SK-N-SH treated with all-trans-retinoic acid at 6 μM for 48 hours (cell line): ENCODE data around the gene CENPB.

ENCODE experiments used
- ATAC-seq: fragments of 200-7000 bp; cut with Tn5 transposase; 3 replicates; pipeline ENCODE4 v1.9.1; 2020; ENCODE audit warnings: mild to moderate bottlenecking, moderate library complexity
- ARNTL ChIP-seq: fragments of 450-650 bp; formaldehyde crosslinking; IDR thresholded peaks from 2 replicates; pipeline ENCODE4 v1.5.0; 2020; ENCODE audit warnings: low read depth, mild to moderate bottlenecking, moderate library complexity, borderline replicate concordance
- BACH2 ChIP-seq: fragments of 250-450 bp; sonication (Bioruptor Pico); IDR thresholded peaks from 2 replicates; pipeline ENCODE4 v1.9.0; 2021; ENCODE audit warnings: mild to moderate bottlenecking, borderline replicate concordance
- CSDC2 ChIP-seq: fragments of 250-450 bp; sonication (Bioruptor Pico); IDR thresholded peaks from 2 replicates; pipeline ENCODE4 v1.5.0; 2020; ENCODE audit warnings: mild to moderate bottlenecking, moderate library complexity
- CSRNP3 ChIP-seq: fragments of 250-450 bp; sonication (Bioruptor Pico); IDR thresholded peaks from 2 replicates; pipeline ENCODE4 v1.5.1; 2021; ENCODE audit warnings: mild to moderate bottlenecking, moderate library complexity
- ESRRG ChIP-seq: fragments of 250-450 bp; sonication (Bioruptor Pico); IDR thresholded peaks from 2 replicates; pipeline ENCODE4 v1.6.1; 2021; ENCODE audit warnings: mild to moderate bottlenecking
- GLIS3 ChIP-seq: fragments of 250-450 bp; sonication (Bioruptor Pico); IDR thresholded peaks from 2 replicates; pipeline ENCODE4 v1.5.0; 2020; ENCODE audit warnings: mild to moderate bottlenecking, moderate library complexity
- ISL1 ChIP-seq: fragments of 250-450 bp; sonication (Bioruptor Pico); IDR thresholded peaks from 2 replicates; pipeline ENCODE4 v2.1.2; 2022; ENCODE audit warnings: mild to moderate bottlenecking, moderate library complexity
- OSR1 ChIP-seq: fragments of 250-450 bp; sonication (Bioruptor Pico); IDR thresholded peaks from 2 replicates; pipeline ENCODE4 v1.8.0; 2022; ENCODE audit warnings: moderate library complexity, mild to moderate bottlenecking, inconsistent platforms
- PATZ1 ChIP-seq: fragments of 250-450 bp; sonication (Bioruptor Pico); IDR thresholded peaks from 2 replicates; pipeline ENCODE4 v1.8.0; 2020; ENCODE audit warnings: mild to moderate bottlenecking, moderate library complexity, borderline replicate concordance
- POU6F1 ChIP-seq: fragments of 250-450 bp; sonication (Bioruptor Pico); IDR thresholded peaks from 2 replicates; pipeline ENCODE4 v1.8.0; 2021; ENCODE audit warnings: low read depth, mild to moderate bottlenecking, moderate library complexity, borderline replicate concordance
- PPARA ChIP-seq: fragments of 250-450 bp; sonication (Bioruptor Pico); IDR thresholded peaks from 2 replicates; pipeline ENCODE4 v1.5.0; 2020; ENCODE audit warnings: mild to moderate bottlenecking, borderline replicate concordance
- RARB ChIP-seq: fragments of 250-450 bp; sonication (Bioruptor Pico); IDR thresholded peaks from 2 replicates; pipeline ENCODE4 v1.8.0; 2021; ENCODE audit warnings: mild to moderate bottlenecking, moderate library complexity
- SNAI2 ChIP-seq: fragments of 250-450 bp; sonication (Bioruptor Pico); IDR thresholded peaks from 2 replicates; pipeline ENCODE4 v1.5.0; 2020; ENCODE audit warnings: mild to moderate bottlenecking, moderate library complexity
- TCF4 ChIP-seq: fragments of 250-450 bp; sonication (Bioruptor Pico); IDR thresholded peaks from 2 replicates; pipeline ENCODE4 v1.8.0; 2021; ENCODE audit warnings: mild to moderate bottlenecking, moderate library complexity, borderline replicate concordance
- TOX ChIP-seq: fragments of 250-450 bp; sonication (Bioruptor Pico); IDR thresholded peaks from 2 replicates; pipeline ENCODE4 v1.8.0; 2021; ENCODE audit warnings: mild to moderate bottlenecking, moderate library complexity, borderline replicate concordance
- TSHZ2 ChIP-seq: fragments of 250-450 bp; sonication (Bioruptor Pico); IDR thresholded peaks from 2 replicates; pipeline ENCODE4 v1.5.0; 2020; ENCODE audit warnings: mild to moderate bottlenecking, moderate library complexity
- ZC3H10 ChIP-seq: fragments of 250-450 bp; sonication (Bioruptor Pico); IDR thresholded peaks from 2 replicates; pipeline ENCODE4 v1.5.1; 2021; ENCODE audit warnings: mild to moderate bottlenecking, moderate library complexity
- ZFP3 ChIP-seq: fragments of 250-450 bp; sonication (Bioruptor Pico); IDR thresholded peaks from 2 replicates; pipeline ENCODE4 v1.5.0; 2020; ENCODE audit warnings: mild to moderate bottlenecking, moderate library complexity
- ZFP30 ChIP-seq: fragments of 450-650 bp; formaldehyde crosslinking; IDR thresholded peaks from 2 replicates; pipeline ENCODE4 v1.5.0; 2022; ENCODE audit warnings: mild to moderate bottlenecking, moderate library complexity
- ZNF565 ChIP-seq: fragments of 450-650 bp; formaldehyde crosslinking; conservative IDR thresholded peaks from 2 replicates; pipeline ENCODE4 v1.5.0; 2020; ENCODE audit warnings: low read depth, mild to moderate bottlenecking, moderate library complexity
- ZNF70 ChIP-seq: fragments of 450-650 bp; formaldehyde crosslinking; IDR thresholded peaks from 2 replicates; pipeline ENCODE4 v1.5.0; 2020; ENCODE audit warnings: mild to moderate bottlenecking, moderate library complexity
- ZNF8 ChIP-seq: fragments of 450-650 bp; formaldehyde crosslinking; IDR thresholded peaks from 2 replicates; pipeline ENCODE4 v1.5.0; 2020; ENCODE audit warnings: mild to moderate bottlenecking, moderate library complexity
- TF ChIP-seq, protein P1 (sequence below): fragments of 250-450 bp; sonication (Bioruptor Pico); IDR thresholded peaks from 2 replicates; pipeline ENCODE4 v1.5.1; 2020; ENCODE audit warnings: low read depth, mild to moderate bottlenecking, moderate library complexity

CENPB gene

GRCh38 chr20:3823881-3824280 is 37.3 kb upstream of the CENPB start:
- ATAC-seq = no peak
- no peak for TF ChIP-seq TCF4 (CRISPR knock-in tag)
- TF ChIP-seq ZFP30 = no peak
- no peak for TF ChIP-seq ZNF70 (CRISPR knock-in tag)
- TF ChIP-seq BACH2 (CRISPR knock-in tag) = no peak
- no peak for TF ChIP-seq ZNF8 (CRISPR knock-in tag)
- TF ChIP-seq ARNTL (CRISPR knock-in tag) = no peak
- TF ChIP-seq POU6F1 (CRISPR knock-in tag) = no peak
- TF ChIP-seq ISL1 (CRISPR knock-in tag) = no peak
- no peak for TF ChIP-seq TSHZ2 (CRISPR knock-in tag)
- no peak for TF ChIP-seq RARB
- TF ChIP-seq ZFP3 (CRISPR knock-in tag) = no peak
- no peak for TF ChIP-seq PPARA
- TF ChIP-seq CSDC2 = no peak
- TF ChIP-seq ZC3H10 = no peak
- TF ChIP-seq, protein P1, sequence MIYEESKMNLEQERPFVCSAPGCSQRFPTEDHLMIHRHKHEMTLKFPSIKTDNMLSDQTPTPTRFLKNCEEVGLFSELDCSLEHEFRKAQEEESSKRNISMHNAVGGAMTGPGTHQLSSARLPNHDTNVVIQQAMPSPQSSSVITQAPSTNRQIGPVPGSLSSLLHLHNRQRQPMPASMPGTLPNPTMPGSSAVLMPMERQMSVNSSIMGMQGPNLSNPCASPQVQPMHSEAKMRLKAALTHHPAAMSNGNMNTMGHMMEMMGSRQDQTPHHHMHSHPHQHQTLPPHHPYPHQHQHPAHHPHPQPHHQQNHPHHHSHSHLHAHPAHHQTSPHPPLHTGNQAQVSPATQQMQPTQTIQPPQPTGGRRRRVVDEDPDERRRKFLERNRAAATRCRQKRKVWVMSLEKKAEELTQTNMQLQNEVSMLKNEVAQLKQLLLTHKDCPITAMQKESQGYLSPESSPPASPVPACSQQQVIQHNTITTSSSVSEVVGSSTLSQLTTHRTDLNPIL (CRISPR knock-in tag) = no peak
- TF ChIP-seq OSR1 (CRISPR knock-in tag) = no peak
- no peak for TF ChIP-seq CSRNP3
- no peak for TF ChIP-seq ZNF565 (CRISPR knock-in tag)
- TF ChIP-seq PATZ1 (CRISPR knock-in tag) = no peak
- no peak for TF ChIP-seq SNAI2 (CRISPR knock-in tag)

DNA sequence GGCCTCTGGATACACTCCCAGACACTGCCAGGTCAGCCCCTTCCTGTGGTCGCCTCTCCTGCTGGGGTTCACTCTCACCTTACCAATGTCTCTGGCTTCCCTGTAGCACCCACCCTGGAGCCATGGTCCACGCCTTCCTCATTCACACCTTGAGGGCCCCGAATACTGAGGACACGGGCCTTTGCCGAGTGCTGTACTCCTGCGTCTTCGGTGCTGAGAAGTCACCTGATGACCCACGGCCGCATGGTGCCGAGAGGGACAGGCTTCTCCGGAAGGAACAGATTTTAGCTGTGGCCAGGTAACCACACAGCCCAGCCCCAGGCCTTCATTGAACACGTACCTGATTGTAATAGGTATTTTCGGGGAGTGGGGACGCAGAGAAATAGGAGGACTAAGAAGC is 35.5 kb upstream of the CENPB start:
- no peak for ATAC-seq
- TF ChIP-seq TCF4 (CRISPR knock-in tag) = no peak
- TF ChIP-seq PPARA = no peak
- no peak for TF ChIP-seq ZNF565 (CRISPR knock-in tag)
- no peak for TF ChIP-seq TOX
- TF ChIP-seq SNAI2 (CRISPR knock-in tag) = no peak
- no peak for TF ChIP-seq RARB
- TF ChIP-seq, all 23 proteins: peak for 0

- no peak; the same call in 2 of the 3 replicates for ATAC-seq
- TF ChIP-seq BACH2 (CRISPR knock-in tag) = no peak
- TF ChIP-seq GLIS3 (CRISPR knock-in tag) = no peak
- TF ChIP-seq SNAI2 (CRISPR knock-in tag) = no peak
- no peak for TF ChIP-seq CSDC2
- no peak for TF ChIP-seq ARNTL (CRISPR knock-in tag)
- TF ChIP-seq ZFP3 (CRISPR knock-in tag) = no peak
- TF ChIP-seq ZC3H10 = no peak
- no peak for TF ChIP-seq TSHZ2 (CRISPR knock-in tag)
- TF ChIP-seq PPARA = no peak
- no peak for TF ChIP-seq RARB
- no peak for TF ChIP-seq ESRRG (CRISPR knock-in tag)
- no peak for TF ChIP-seq TOX
- TF ChIP-seq, protein P1 (CRISPR knock-in tag) = no peak
- TF ChIP-seq ZNF565 (CRISPR knock-in tag) = no peak
These were observed 34.6 kb upstream of the CENPB start for GRCh38 chr20:3820901-3821727.
